Measurements from ENCODE around the gene LRRC52. TPM values are rescaled to one million over a fixed set of nuclear protein-coding genes. Genes with fewer than 3 reads are reported as not detected.

The LRRC52 gene
- polyA plus RNA-seq, 1 of the 3 experiments (the other 2 are of a cell fraction): not detected

GRCh38 chr1:165577707-165578106 is 33.9 kb downstream of the LRRC52 start (continued):
- TF ChIP-seq REST (IDR thresholded peaks at IDR 0.05; ENCODE audit: low read depth, low read length): no peak
- no peak for TF ChIP-seq GATA2 (CRISPR knock-in tag; IDR thresholded peaks at IDR 0.05)
- TF ChIP-seq FOXJ3 (CRISPR knock-in tag; IDR thresholded peaks at IDR 0.05): no peak
- TF ChIP-seq PBX3 (IDR thresholded peaks at IDR 0.05): no peak
- TF ChIP-seq JUND (IDR thresholded peaks at IDR 0.05): no peak
- TF ChIP-seq FOXM1 (IDR thresholded peaks at IDR 0.05; ENCODE audit: low read depth): no peak
- no peak for TF ChIP-seq RXRA (IDR thresholded peaks at IDR 0.05; ENCODE audit: borderline replicate concordance, low read depth)

- Histone ChIP-seq H4K20me1 (ENCODE audit: insufficient read depth) (no peaks in the 10 kb centered on the region), H3K79me2 (ENCODE audit: insufficient read depth) (no peaks in the 10 kb centered on the region), H3K4me3 (ENCODE audit: low read depth in 2 of 2, low read length in 1 of 2) (no peak overlapping the region), H2AFZ (ENCODE audit: low read depth) (no peak overlapping the region), H3K36me3 (replicated peaks in 1 of 2; ENCODE audit: control insufficient read depth in 1 of 2, insufficient read depth in 2 of 2, low read length in 1 of 2) (no peaks in the 10 kb centered on the region), H3K4me2 (no peak overlapping the region), H3K9me2 (no peaks in the 10 kb centered on the region), H3K4me1 (ENCODE audit: control insufficient read depth in 1 of 2, insufficient read depth in 2 of 2, low read depth in 1 of 2, low read length in 1 of 2) (no peaks in the 10 kb centered on the region), H3K27ac (ENCODE audit: low read depth in 2 of 2, low read length in 1 of 2) (no peak overlapping the region), H3K27me3 (ENCODE audit: insufficient read depth) (no peaks in the 10 kb centered on the region), H3F3A (replicated peaks; ENCODE audit: insufficient read depth) (no peaks in the 10 kb centered on the region), H3K9ac (no peak overlapping the region), H3K9me3 (no peaks in the 10 kb centered on the region)
- ChIA-PET CTCF (interaction anchor here (1.4 to 1.8 kb wide), 2 partner anchors 12 to 188 kb away, joined by 4 to 6 read pairs; no protein-coding TSS in a partner anchor), POLR2A (no interaction called here)
- no peak for DNase-seq
- 73% methylated on average over 23 of the region's 24 CpGs for WGBS (ENCODE audit: low lambda C conversion rate)
- TF ChIP-seq REST (IDR thresholded peaks at IDR 0.05; ENCODE audit: low read depth, low read length) (no peak), CHD2 (IDR thresholded peaks at IDR 0.05; ENCODE audit: low read length, partially characterized antibody) (no peak), NFIC (IDR thresholded peaks at IDR 0.05; ENCODE audit: borderline replicate concordance) (no peak), TEAD4 (IDR thresholded peaks at IDR 0.05; ENCODE audit: borderline replicate concordance, insufficient read depth) (no peak), TAF1 (IDR thresholded peaks at IDR 0.05; ENCODE audit: borderline replicate concordance, low read depth, low read length) (no peak), RAD21 (IDR thresholded peaks at IDR 0.05; ENCODE audit: low read length) (no peak), NRF1 (IDR thresholded peaks at IDR 0.05; ENCODE audit: low read depth, low read length) (no peak), POLR2AphosphoS5 (IDR thresholded peaks at IDR 0.05; ENCODE audit: low read depth, low read length) (no peak), SIN3A (IDR thresholded peaks at IDR 0.05; ENCODE audit: borderline replicate concordance, low read depth, low read length) (no peak), EZH2phosphoT487 (IDR thresholded peaks at IDR 0.05; ENCODE audit: borderline replicate concordance, low read depth) (no peak)
- TF ChIP-seq, protein P1, sequence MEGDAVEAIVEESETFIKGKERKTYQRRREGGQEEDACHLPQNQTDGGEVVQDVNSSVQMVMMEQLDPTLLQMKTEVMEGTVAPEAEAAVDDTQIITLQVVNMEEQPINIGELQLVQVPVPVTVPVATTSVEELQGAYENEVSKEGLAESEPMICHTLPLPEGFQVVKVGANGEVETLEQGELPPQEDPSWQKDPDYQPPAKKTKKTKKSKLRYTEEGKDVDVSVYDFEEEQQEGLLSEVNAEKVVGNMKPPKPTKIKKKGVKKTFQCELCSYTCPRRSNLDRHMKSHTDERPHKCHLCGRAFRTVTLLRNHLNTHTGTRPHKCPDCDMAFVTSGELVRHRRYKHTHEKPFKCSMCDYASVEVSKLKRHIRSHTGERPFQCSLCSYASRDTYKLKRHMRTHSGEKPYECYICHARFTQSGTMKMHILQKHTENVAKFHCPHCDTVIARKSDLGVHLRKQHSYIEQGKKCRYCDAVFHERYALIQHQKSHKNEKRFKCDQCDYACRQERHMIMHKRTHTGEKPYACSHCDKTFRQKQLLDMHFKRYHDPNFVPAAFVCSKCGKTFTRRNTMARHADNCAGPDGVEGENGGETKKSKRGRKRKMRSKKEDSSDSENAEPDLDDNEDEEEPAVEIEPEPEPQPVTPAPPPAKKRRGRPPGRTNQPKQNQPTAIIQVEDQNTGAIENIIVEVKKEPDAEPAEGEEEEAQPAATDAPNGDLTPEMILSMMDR (IDR thresholded peaks at IDR 0.05): no peak
- TF ChIP-seq, protein P2, sequence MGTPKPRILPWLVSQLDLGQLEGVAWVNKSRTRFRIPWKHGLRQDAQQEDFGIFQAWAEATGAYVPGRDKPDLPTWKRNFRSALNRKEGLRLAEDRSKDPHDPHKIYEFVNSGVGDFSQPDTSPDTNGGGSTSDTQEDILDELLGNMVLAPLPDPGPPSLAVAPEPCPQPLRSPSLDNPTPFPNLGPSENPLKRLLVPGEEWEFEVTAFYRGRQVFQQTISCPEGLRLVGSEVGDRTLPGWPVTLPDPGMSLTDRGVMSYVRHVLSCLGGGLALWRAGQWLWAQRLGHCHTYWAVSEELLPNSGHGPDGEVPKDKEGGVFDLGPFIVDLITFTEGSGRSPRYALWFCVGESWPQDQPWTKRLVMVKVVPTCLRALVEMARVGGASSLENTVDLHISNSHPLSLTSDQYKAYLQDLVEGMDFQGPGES (IDR thresholded peaks at IDR 0.05; ENCODE audit: low read depth, low read length): no peak
Measured at GRCh38 chr1:165580931-165581871, 37.4 kb downstream of the LRRC52 start.

Data from SK-N-SH (cell line).